Uterus (tissue), 2 donors: ENCODE data around the gene CACNA1C.

ENCODE experiments used
- POLR2A ChIP-seq, 2 donors: fragments of 450-650 bp; IDR thresholded peaks; one replicate each; pipeline ENCODE4 v1.6.1; 2016; ENCODE audit warnings: antibody characterized with exemption in 2 of 2, mild to moderate bottlenecking in 1 of 2, moderate library complexity in 1 of 2
- TF ChIP-seq, protein P1 (sequence below), 4 experiments: fragments of 200-600 bp in 2 of 4; fragments of 450-650 bp in 2 of 4; sonication (generic) in 2 of 4; IDR thresholded peaks; one replicate each; pipeline ENCODE4 v1.5.1; 2016 to 2019; ENCODE audit warnings: antibody characterized with exemption in 4 of 4, mild to moderate bottlenecking in 2 of 4, moderate library complexity in 1 of 4

- TF ChIP-seq, protein P1, sequence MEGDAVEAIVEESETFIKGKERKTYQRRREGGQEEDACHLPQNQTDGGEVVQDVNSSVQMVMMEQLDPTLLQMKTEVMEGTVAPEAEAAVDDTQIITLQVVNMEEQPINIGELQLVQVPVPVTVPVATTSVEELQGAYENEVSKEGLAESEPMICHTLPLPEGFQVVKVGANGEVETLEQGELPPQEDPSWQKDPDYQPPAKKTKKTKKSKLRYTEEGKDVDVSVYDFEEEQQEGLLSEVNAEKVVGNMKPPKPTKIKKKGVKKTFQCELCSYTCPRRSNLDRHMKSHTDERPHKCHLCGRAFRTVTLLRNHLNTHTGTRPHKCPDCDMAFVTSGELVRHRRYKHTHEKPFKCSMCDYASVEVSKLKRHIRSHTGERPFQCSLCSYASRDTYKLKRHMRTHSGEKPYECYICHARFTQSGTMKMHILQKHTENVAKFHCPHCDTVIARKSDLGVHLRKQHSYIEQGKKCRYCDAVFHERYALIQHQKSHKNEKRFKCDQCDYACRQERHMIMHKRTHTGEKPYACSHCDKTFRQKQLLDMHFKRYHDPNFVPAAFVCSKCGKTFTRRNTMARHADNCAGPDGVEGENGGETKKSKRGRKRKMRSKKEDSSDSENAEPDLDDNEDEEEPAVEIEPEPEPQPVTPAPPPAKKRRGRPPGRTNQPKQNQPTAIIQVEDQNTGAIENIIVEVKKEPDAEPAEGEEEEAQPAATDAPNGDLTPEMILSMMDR (IDR thresholded peaks at IDR 0.05) = no peak
- no peak for TF ChIP-seq POLR2A (IDR thresholded peaks at IDR 0.05)
These were observed 364.8 kb downstream of the CACNA1C start for GRCh38 chr12:2417481-2418160.
